Nephron (organoid): ENCODE data around the gene AGPAT1.

Experiments used
- H3K27ac Mint-ChIP-seq, 3 experiments: 2 replicates each; pipeline ENCODE4 v1.8.0; 2020; ENCODE audit warnings: mixed read lengths in 3 of 3, mild to moderate bottlenecking in 2 of 3, moderate library complexity in 1 of 3
- H3K27me3 Mint-ChIP-seq: 2 replicates; pipeline ENCODE4 v1.8.0; 2021; ENCODE audit warnings: low read depth, mild to moderate bottlenecking, moderate library complexity, mixed read lengths
- H3K36me3 Mint-ChIP-seq: 2 replicates; pipeline ENCODE4 v1.8.0; 2020; ENCODE audit warnings: low read depth, mixed read lengths
- H3K4me1 Mint-ChIP-seq: 2 replicates; pipeline ENCODE4 v1.8.0; 2020; ENCODE audit warnings: mixed read lengths
- H3K4me3 Mint-ChIP-seq, 3 experiments: 2 replicates each; pipeline ENCODE4 v1.8.0; 2020; ENCODE audit warnings: mild to moderate bottlenecking in 3 of 3, mixed read lengths in 3 of 3, moderate library complexity in 2 of 3
- H3K9me3 Mint-ChIP-seq: 2 replicates; pipeline ENCODE4 v1.8.0; 2020; ENCODE audit warnings: mixed read lengths
- CTCF ChIP-seq, 3 experiments: fragments of 200-600 bp; sonication (generic); IDR thresholded peaks; one replicate each; pipeline ENCODE4 v1.5.0; 2021; ENCODE audit warnings: antibody characterized with exemption in 3 of 3; ENCODE audit not compliant: unreplicated experiment in 3 of 3

The AGPAT1 gene

GRCh38 chr6:32175322-32175710 is 568 bp downstream of the AGPAT1 start:
- H3K9me3 Mint-ChIP-seq = no peaks in the 10 kb centered on the region
- peaks cover 23% of the 10 kb centered on the region for H3K36me3 Mint-ChIP-seq
- TF ChIP-seq CTCF (IDR thresholded peaks at IDR 0.05; ENCODE audit: unreplicated experiment in 3 of 3) = no peak
- H3K4me1 Mint-ChIP-seq = peaks cover 42% of the 10 kb centered on the region
- H3K27ac Mint-ChIP-seq = peak overlapping the region; percentile 37 to 61 (median 59)
- H3K27me3 Mint-ChIP-seq = no peaks in the 10 kb centered on the region
- H3K4me3 Mint-ChIP-seq = peak overlapping the region; percentile 87 to 96 (median 89)

- TF ChIP-seq CTCF (IDR thresholded peaks at IDR 0.05; ENCODE audit: unreplicated experiment in 3 of 3) = no peak
- Mint-ChIP-seq H3K4me1 (peaks cover 37% of the 10 kb centered on the region), H3K9me3 (no peaks in the 10 kb centered on the region), H3K27me3 (no peaks in the 10 kb centered on the region), H3K4me3 (peak overlapping the region; percentile 87 to 96 (median 89)), H3K36me3 (peaks cover 28% of the 10 kb centered on the region), H3K27ac (peak overlapping the region in 1 of 3 experiments; percentile 15)
These were observed 1.5 kb downstream of the AGPAT1 start for GRCh38 chr6:32174416-32174815.

- H3K27me3 Mint-ChIP-seq = no peaks in the 10 kb centered on the region
- H3K36me3 Mint-ChIP-seq = peaks cover 31% of the 10 kb centered on the region
- TF ChIP-seq CTCF (IDR thresholded peaks at IDR 0.05; ENCODE audit: unreplicated experiment in 3 of 3) = no peak
- no peaks in the 10 kb centered on the region for H3K9me3 Mint-ChIP-seq
- peak overlapping the region in 2 of 3 experiments; percentile 62 to 68 for H3K4me3 Mint-ChIP-seq
- peaks cover 26% of the 10 kb centered on the region for H3K4me1 Mint-ChIP-seq
- no peak overlapping the region for H3K27ac Mint-ChIP-seq
These were observed 2.7 kb downstream of the AGPAT1 start for GRCh38 chr6:32173051-32173727.

- H3K36me3 Mint-ChIP-seq = peaks cover 40% of the 10 kb centered on the region
- H3K27me3 Mint-ChIP-seq = no peaks in the 10 kb centered on the region
- TF ChIP-seq CTCF (IDR thresholded peaks at IDR 0.05; ENCODE audit: unreplicated experiment in 3 of 3) = no peak
- no peaks in the 10 kb centered on the region for H3K9me3 Mint-ChIP-seq
- no peak overlapping the region for H3K27ac Mint-ChIP-seq
- peaks cover 16% of the 10 kb centered on the region for H3K4me1 Mint-ChIP-seq
- no peak overlapping the region for H3K4me3 Mint-ChIP-seq
These were observed 4.7 kb downstream of the AGPAT1 start for GRCh38 chr6:32171234-32171633.

GRCh38 chr6:32170294-32170693 is 5.6 kb downstream of the AGPAT1 start:
- Mint-ChIP-seq H3K4me3 (no peak overlapping the region), H3K9me3 (no peaks in the 10 kb centered on the region), H3K36me3 (peaks cover 46% of the 10 kb centered on the region), H3K27me3 (no peaks in the 10 kb centered on the region), H3K4me1 (peaks cover 13% of the 10 kb centered on the region), H3K27ac (no peak overlapping the region)
- TF ChIP-seq CTCF (IDR thresholded peaks at IDR 0.05; ENCODE audit: unreplicated experiment in 3 of 3) = no peak
